Fibroblast of skin of scalp (primary cell): ENCODE data around the gene MYOM1.

Experiments
- DNase-seq: peaks from one replicate; pipeline ENCODE4 v3.0.0-alpha.2; 2013

The MYOM1 gene

DNA sequence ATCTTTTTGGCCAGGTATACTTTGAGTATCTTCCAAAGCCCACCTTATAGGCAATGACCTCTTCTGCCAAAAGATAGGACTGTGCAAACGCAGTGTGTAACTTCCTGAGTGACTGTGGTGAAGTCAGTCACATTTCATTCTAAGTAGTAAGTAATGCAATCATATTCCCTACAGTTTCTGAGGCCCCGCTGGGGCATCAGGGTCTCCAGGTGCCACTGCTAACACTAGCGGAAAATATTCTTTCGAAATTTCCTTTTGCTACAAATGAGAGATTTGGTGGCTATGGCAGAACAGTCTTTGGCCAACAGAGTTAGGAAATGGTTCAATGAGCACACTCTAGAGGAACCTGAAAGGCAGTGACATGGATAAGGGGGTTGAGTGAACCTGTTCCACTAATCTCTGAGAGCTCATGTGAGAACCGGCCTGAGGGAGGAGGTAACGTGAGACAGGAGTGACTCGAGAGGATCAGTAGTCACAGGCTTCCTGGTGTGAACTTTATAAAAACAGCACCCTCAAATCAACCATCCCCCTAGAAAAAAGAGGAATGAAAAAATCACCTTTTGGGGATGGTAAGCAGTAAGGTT is 104.2 kb downstream of the MYOM1 start:
- no peak for DNase-seq

- no peak for DNase-seq
Measured at GRCh38 chr18:3114451-3114850, 105.3 kb downstream of the MYOM1 start.

GRCh38 chr18:3114026-3114425 is 105.7 kb downstream of the MYOM1 start:
- DNase-seq, result no peak

GRCh38 chr18:3111523-3112240 is 108.1 kb downstream of the MYOM1 start:
- peak; percentile 27 for DNase-seq

GRCh38 chr18:3110034-3110752 is 109.6 kb downstream of the MYOM1 start:
- no peak for DNase-seq

GRCh38 chr18:3107740-3108151 is 112.0 kb downstream of the MYOM1 start:
- no peak for DNase-seq

- DNase-seq, result no peak
Measured at GRCh38 chr18:3104190-3105054, 115.3 kb downstream of the MYOM1 start.

GRCh38 chr18:3103576-3103975 is 116.2 kb downstream of the MYOM1 start:
- no peak for DNase-seq

DNA sequence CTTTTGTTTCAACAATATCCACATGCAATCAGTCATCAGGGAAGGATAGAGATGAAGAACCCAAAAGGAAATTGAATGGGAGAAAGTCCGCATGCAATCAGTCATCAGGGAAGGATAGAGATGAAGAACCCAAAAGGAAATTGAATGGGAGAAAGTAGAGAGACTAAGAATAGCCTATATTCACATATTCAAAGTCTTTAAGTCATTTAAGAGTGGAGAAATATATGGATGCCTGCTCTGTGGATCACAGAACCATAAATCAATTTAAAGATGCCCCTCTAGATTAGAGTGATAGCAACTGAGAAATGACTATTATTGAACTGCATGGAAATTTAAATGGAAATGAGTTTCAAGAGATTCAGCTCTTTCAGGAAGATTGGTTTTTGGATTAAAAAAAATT is 116.8 kb downstream of the MYOM1 start:
- DNase-seq, result no peak

GRCh38 chr18:3100498-3101132 is 119.2 kb downstream of the MYOM1 start:
- no peak for DNase-seq

DNA sequence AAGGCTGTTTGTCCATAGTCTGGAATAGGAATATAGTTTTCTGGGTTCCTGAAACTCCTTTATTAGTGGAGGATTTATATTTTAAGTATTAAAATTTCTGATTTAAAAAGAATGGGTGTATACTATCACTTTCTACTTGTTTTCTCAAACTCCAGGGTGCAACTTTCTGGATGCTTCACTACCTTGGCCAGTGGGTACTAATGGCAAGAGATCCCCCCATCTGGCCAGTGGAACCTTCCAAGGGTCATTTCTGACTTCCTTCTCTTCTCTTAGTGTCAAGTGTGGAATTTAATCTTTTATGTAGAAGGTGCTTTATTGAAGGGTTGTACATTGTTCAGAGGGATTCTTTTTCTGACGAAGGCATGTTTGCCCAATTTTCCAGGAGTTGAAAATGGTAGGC is 120.4 kb downstream of the MYOM1 start:
- no peak for DNase-seq

- no peak for DNase-seq
Measured at GRCh38 chr18:3097082-3097481, 122.7 kb downstream of the MYOM1 start.

- DNase-seq, result no peak
Measured at GRCh38 chr18:3095921-3096320, 123.8 kb downstream of the MYOM1 start.

DNA sequence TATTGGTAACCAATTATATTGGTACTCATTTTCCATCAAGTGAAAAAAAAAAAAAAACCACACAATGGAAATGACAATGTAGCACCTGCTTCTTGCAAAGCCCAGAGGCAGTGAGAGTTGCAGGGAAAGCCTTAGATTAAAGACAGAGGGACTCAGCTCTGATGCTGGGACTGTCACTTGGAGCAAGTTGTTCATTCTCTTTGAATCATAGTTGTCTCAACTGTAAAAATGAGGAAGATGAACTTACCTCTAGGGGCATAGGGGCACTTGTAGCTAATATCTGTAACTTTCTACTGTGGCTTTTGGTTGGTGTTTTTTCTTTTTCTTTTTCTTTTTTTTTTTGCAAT is 125.5 kb downstream of the MYOM1 start:
- no peak for DNase-seq

DNA sequence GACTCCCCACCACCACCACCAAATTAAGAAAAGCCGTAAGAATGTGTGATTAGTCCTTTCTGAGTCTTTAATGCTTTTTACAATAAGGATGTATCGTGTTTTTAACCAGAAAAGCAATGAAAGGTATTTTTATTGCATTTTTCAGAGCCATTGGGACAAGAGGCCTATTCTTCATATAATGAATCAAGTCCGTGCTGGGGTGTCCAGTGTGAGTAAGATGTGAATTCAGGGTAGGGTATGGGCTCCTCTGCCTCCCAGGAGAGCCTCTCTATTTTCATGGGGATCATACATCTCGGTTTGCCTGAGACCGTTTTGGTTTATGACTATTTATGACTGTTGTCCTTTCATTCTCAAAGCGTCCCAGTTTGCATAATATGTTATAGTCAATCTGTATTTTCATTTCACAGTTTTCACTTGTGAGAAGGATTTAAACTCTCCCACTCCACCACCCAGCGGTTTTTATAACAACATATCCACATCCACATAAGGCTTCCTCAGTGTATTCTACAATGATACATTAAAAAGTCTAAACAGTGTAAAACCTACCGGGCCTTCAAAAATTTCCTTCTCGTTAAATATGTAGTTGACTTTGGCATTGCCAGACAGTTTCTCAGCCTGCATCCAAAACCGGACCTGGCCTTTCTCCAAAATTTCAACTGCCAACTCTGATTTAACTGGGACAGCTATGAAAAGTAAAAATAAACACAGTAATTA is 126.0 kb downstream of the MYOM1 start:
- no peak for DNase-seq

GRCh38 chr18:3092727-3093126 is 127.0 kb downstream of the MYOM1 start:
- DNase-seq, result no peak

GRCh38 chr18:3089579-3089978 is 130.2 kb downstream of the MYOM1 start:
- DNase-seq, result no peak

DNA sequence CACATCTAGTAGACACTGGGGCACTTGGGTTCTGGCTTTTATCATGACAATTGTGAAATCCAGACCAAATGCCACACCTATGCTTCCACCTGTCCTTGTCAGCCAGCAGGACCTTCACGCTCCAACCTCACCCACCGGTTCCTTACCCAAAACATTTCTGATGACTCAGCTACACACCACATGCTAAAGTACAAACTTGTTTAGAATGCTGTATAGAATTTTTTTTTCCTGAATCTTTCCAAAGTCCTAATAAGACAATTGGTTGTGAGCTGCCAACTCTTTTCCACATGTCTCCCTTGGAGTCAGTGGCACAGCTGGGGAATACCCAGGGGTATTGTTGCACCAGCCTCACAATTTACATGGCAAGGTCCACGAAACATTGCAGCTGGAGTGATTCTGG is 131.3 kb downstream of the MYOM1 start:
- no peak for DNase-seq

- DNase-seq, result no peak
Measured at GRCh38 chr18:3086871-3087270, 132.9 kb downstream of the MYOM1 start.

GRCh38 chr18:3085612-3086011 is 134.2 kb downstream of the MYOM1 start:
- no peak for DNase-seq

- DNase-seq, result no peak
Measured at GRCh38 chr18:3084206-3084605, 135.6 kb downstream of the MYOM1 start.

GRCh38 chr18:3083766-3084165 is 136.0 kb downstream of the MYOM1 start:
- DNase-seq, result no peak
